A673 (cell line): ENCODE measurements around the gene FIBCD1. TPM values are rescaled to one million over a fixed set of nuclear protein-coding genes. Genes with fewer than 3 reads are reported as not detected.

ENCODE experiments used
- BruUV-seq: library from RNA; stranded (reverse); fragments of 400-500 nt; replicated peaks from 2 replicates; lab custom pipeline; 2021; lab: Mats Ljungman, UMichigan
- CTCF ChIA-PET: fragments of 300-600 bp; sonication (Branson Sonifier 250); formaldehyde crosslinking; loops from one replicate; lab custom pipeline; 2022; ENCODE audit warnings: antibody characterized with exemption; lab: Charles Lee
- POLR2A ChIA-PET: fragments of 300-600 bp; sonication (Branson Sonifier 250); formaldehyde crosslinking; loops from one replicate; lab custom pipeline; 2022; ENCODE audit warnings: antibody characterized with exemption; ENCODE audit not compliant: low non-redundant PET; lab: Charles Lee
- DNase-seq: peaks from one replicate; pipeline ENCODE4 v3.0.0-alpha.2; 2015; ENCODE audit warnings: low spot score
- H3K27ac ChIP-seq: fragments of 200-600 bp; sonication (generic); 2 replicates; pipeline ENCODE4 v1.5.1; 2016; ENCODE audit warnings: mixed run types, low read depth, mild to moderate bottlenecking, mixed read lengths, antibody characterized with exemption, low read length; ENCODE audit not compliant: poor library complexity, severe bottlenecking
- H3K27me3 ChIP-seq: fragments of 200-600 bp; sonication (generic); replicated peaks from 2 replicates; pipeline ENCODE4 v1.6.1; 2017; ENCODE audit warnings: mixed run types, low read depth, mild to moderate bottlenecking, mixed read lengths, antibody characterized with exemption, low read length; ENCODE audit not compliant: insufficient read depth, poor library complexity
- H3K36me3 ChIP-seq: fragments of 200-600 bp; sonication (generic); 2 replicates; pipeline ENCODE4 v1.6.1; 2016; ENCODE audit warnings: mixed run types, mild to moderate bottlenecking, mixed read lengths, antibody characterized with exemption, low read length; ENCODE audit not compliant: insufficient read depth, poor library complexity, severe bottlenecking
- H3K4me1 ChIP-seq: fragments of 200-600 bp; sonication (generic); 2 replicates; pipeline ENCODE4 v1.6.1; 2017; ENCODE audit warnings: mixed run types, mild to moderate bottlenecking, mixed read lengths, antibody characterized with exemption, low read length; ENCODE audit not compliant: insufficient read depth, poor library complexity, severe bottlenecking
- H3K4me3 ChIP-seq: fragments of 200-600 bp; sonication (generic); 2 replicates; pipeline ENCODE4 v1.5.1; 2016; ENCODE audit warnings: low read depth, mixed run types, mild to moderate bottlenecking, mixed read lengths, low read length; ENCODE audit not compliant: poor library complexity, severe bottlenecking
- H3K9me3 ChIP-seq: fragments of 200-600 bp; sonication (generic); 2 replicates; pipeline ENCODE4 v1.6.1; 2016; ENCODE audit warnings: mixed run types, low read depth, mild to moderate bottlenecking, mixed read lengths, antibody characterized with exemption, low read length; ENCODE audit not compliant: poor library complexity, severe bottlenecking
- CTCF ChIP-seq: fragments of 300-800, 200-600 bp; sonication (generic); conservative IDR thresholded peaks from 2 replicates; pipeline ENCODE4 v1.5.1; 2017; ENCODE audit warnings: low read depth, mild to moderate bottlenecking, antibody characterized with exemption, low read length, moderate library complexity, mixed read lengths
- EZH2 ChIP-seq: fragments of 200-600 bp; sonication (generic); IDR thresholded peaks from 2 replicates; pipeline ENCODE4 v1.6.1; 2017; ENCODE audit warnings: borderline replicate concordance, low read depth, mild to moderate bottlenecking, mixed read lengths, antibody characterized with exemption, low read length; ENCODE audit not compliant: poor library complexity, severe bottlenecking
- intact Hi-C: fragments of 100-400 bp; cut with micrococcal nuclease; formaldehyde crosslinking; loops from one replicate; pipeline ENCODE4 v1.10.0; 2022; ENCODE audit not compliant: unreplicated experiment
- total RNA-seq: library from RNA; stranded (reverse); gene quantifications from 2 replicates; pipeline ENCODE4 v1.2.3, GENCODE V29; 2021

FIBCD1 gene
- total RNA-seq, 1 experiment from 2014 or later, result 0.19 TPM

DNA sequence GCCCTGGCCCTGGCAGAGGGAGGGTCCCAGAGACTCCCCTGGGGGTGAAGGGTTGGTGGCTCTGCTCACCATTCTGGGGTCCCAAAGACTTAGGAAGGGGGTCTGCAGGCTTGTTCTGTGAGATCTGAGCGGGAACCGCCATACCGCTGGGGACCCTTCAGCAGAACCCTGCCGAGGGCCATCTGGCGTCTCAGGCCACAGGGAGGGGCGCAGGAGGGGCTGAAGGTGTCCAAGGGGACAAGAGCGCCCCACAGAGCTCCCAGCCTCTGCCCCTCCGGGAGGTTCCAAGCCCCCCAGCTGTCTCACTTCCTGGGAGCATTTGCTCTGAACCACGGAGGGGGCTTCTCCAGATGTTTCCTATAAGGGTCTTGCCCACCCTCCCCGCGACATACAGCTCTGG is 4.8 kb downstream of the FIBCD1 start:
- Histone ChIP-seq H3K9me3 (no peaks in the 10 kb centered on the region), H3K36me3 (no peaks in the 10 kb centered on the region), H3K4me1 (no peaks in the 10 kb centered on the region), H3K4me3 (no peak overlapping the region), H3K27ac (no peak overlapping the region), H3K27me3 (peaks cover 22% of the 10 kb centered on the region)
- intact Hi-C loops, result no loop called here
- ChIA-PET CTCF (no interaction called here), POLR2A (interaction anchor here (0.6 kb wide), 1 partner anchor 232 kb away, joined by 3 read pairs; no protein-coding TSS in a partner anchor)
- BruUV-seq, result no TSS peak
- TF ChIP-seq CTCF, result no peak
- TF ChIP-seq EZH2, result no peak
- DNase-seq, result no peak

- ChIA-PET POLR2A (no interaction called here), CTCF (no interaction called here)
- intact Hi-C loops, result no loop called here
- peaks cover 16% of the 10 kb centered on the region for H3K27me3 ChIP-seq
- no peak for DNase-seq
- TF ChIP-seq EZH2 (no peak), CTCF (no peak)
- no peak overlapping the region for H3K4me3 ChIP-seq
- H3K27ac ChIP-seq, result no peak overlapping the region
- no TSS peak for BruUV-seq
- no peaks in the 10 kb centered on the region for H3K4me1 ChIP-seq
- H3K36me3 ChIP-seq, result no peaks in the 10 kb centered on the region
- H3K9me3 ChIP-seq, result no peaks in the 10 kb centered on the region
These were observed 5.7 kb downstream of the FIBCD1 start for GRCh38 chr9:130933114-130934046.

DNA sequence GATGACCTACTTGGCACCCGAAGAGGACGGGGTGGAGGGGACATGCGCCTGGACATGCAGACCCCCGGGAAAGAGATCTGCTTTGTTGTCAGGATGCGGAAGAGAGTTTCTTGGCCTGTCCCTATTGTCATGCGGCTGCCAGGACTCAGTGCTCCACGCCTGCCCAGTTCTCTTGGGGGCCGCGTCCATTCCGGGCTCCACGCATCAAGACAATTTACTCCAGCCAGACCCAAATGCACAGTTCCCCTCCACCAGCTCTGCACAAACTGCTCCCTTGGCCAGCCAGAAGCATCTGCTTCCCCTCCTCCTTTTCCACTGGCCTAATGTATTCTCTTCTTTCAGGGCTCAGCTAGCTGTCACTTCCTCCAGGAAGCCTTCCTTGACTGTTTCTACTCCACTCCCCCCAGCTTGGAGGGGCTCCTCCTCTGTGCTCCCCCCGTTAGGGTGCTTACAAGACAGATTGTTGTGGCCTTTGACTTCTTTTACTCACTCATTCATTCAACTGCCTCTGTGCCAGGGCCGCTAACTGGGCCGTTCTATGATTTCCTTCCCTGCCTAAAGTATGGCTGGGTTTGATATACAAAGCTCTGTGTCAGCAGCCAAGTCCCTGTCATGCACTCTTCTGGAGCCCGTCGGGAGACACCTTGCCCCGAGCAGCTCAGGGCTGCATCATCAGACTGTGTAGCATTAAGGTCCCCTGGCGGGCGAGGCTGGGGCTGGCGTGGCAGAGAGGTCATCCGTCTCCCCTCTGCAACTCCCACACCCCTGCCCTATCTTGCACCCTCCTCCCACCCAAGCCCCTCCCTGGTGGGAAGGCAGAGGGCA is 6.6 kb downstream of the FIBCD1 start:
- no TSS peak for BruUV-seq
- intact Hi-C loops, result no loop called here
- ChIA-PET CTCF (no interaction called here), POLR2A (no interaction called here)
- H3K4me1 ChIP-seq, result no peaks in the 10 kb centered on the region
- H3K9me3 ChIP-seq, result no peaks in the 10 kb centered on the region
- DNase-seq, result no peak
- H3K27me3 ChIP-seq, result peaks cover 7% of the 10 kb centered on the region
- no peak overlapping the region for H3K27ac ChIP-seq
- no peaks in the 10 kb centered on the region for H3K36me3 ChIP-seq
- no peak for TF ChIP-seq EZH2
- no peak for TF ChIP-seq CTCF
- H3K4me3 ChIP-seq, result no peak overlapping the region
